ENCODE data around the gene MAP3K20. TPM values are rescaled to one million over a fixed set of nuclear protein-coding genes. Genes with fewer than 3 reads are reported as not detected.

The MAP3K20 gene
- total and polyA plus RNA-seq, 2 experiments from 2014 or later = 7.6 to 9.6 TPM

GRCh38 chr2:173092844-173093402, 17.3 kb downstream of the MAP3K20 start:
- H3K9me2 ChIP-seq (ENCODE audit: insufficient read depth) = no peaks in the 10 kb centered on the region
- no peak overlapping the region for H3K4me3 ChIP-seq
- peaks cover 16% of the 10 kb centered on the region for H3K4me1 Mint-ChIP-seq
- ATAC-seq (no peak), DNase-seq (ENCODE audit: low spot score) (no peak)
- H3K36me3 Mint-ChIP-seq (ENCODE audit: low read depth) = no peaks in the 10 kb centered on the region
- no peaks in the 10 kb centered on the region; the same call in 2 of the 3 replicates for H3K9me3 Mint-ChIP-seq
- no peaks in the 10 kb centered on the region for H3K36me3 ChIP-seq (ENCODE audit: insufficient read depth)
- H3K27ac ChIP-seq (ENCODE audit: low read depth) = no peak overlapping the region
- H2AFZ ChIP-seq = no peak overlapping the region
- no peaks in the 10 kb centered on the region for H3F3A ChIP-seq (replicated peaks; ENCODE audit: low read depth)
- no peak overlapping the region for H3K27ac Mint-ChIP-seq
- no peak overlapping the region for H3K4me2 ChIP-seq
- H3K27me3 Mint-ChIP-seq (ENCODE audit: insufficient read depth, low read depth, poor library complexity) = no peaks in the 10 kb centered on the region
- H3K27me3 ChIP-seq (ENCODE audit: insufficient read depth) = no peaks in the 10 kb centered on the region
- no peak overlapping the region for H3K4me3 Mint-ChIP-seq
- no peaks in the 10 kb centered on the region; the same call in 1 of the 2 replicates for H3K79me2 ChIP-seq (replicated peaks; ENCODE audit: insufficient read depth)
- peaks cover 5% of the 10 kb centered on the region; the same call in 1 of the 2 replicates for H3K4me1 ChIP-seq (ENCODE audit: insufficient read depth)
- no peaks in the 10 kb centered on the region for H4K20me1 ChIP-seq (replicated peaks; ENCODE audit: insufficient read depth)
- TF ChIP-seq CTCF (conservative IDR thresholded peaks at IDR 0.05; ENCODE audit: low read depth in 2 of 2) = no peak
- no peak for TF ChIP-seq ZNF114 (CRISPR knock-in tag; IDR thresholded peaks at IDR 0.05)
- TF ChIP-seq ETS1 (IDR thresholded peaks at IDR 0.05) = no peak
- TF ChIP-seq REST (IDR thresholded peaks at IDR 0.05; ENCODE audit: unreplicated experiment) = no peak
- no peak for TF ChIP-seq JUNB (IDR thresholded peaks at IDR 0.05; ENCODE audit: unreplicated experiment)
- TF ChIP-seq ZNF331 (CRISPR knock-in tag; IDR thresholded peaks at IDR 0.05; ENCODE audit: low read depth) = no peak
- no peak for TF ChIP-seq NANOG (IDR thresholded peaks at IDR 0.05; ENCODE audit: borderline replicate concordance)
- no peak for TF ChIP-seq EZH2phosphoT487 (IDR thresholded peaks at IDR 0.05; ENCODE audit: unreplicated experiment)
- no peak for TF ChIP-seq ZNF462 (CRISPR knock-in tag; IDR thresholded peaks at IDR 0.05)
- TF ChIP-seq EZH2 (IDR thresholded peaks at IDR 0.05; ENCODE audit: low read depth, unreplicated experiment) = no peak
- TF ChIP-seq CREB1 (CRISPR knock-in tag; IDR thresholded peaks at IDR 0.05; ENCODE audit: low read depth) = no peak
- TF ChIP-seq POLR2AphosphoS5 (IDR thresholded peaks at IDR 0.05; ENCODE audit: low read depth) = no peak
- no peak for TF ChIP-seq STAT1 (IDR thresholded peaks at IDR 0.05; ENCODE audit: unreplicated experiment)
